ENCODE measurements around the gene WDR86. TPM values are rescaled to one million over a fixed set of nuclear protein-coding genes. Genes with fewer than 3 reads are reported as not detected.
A peak's percentile ranks its signal among the peaks of the same experiment; 100 is the strongest.

The WDR86 gene
- total and polyA plus RNA-seq, 5 experiments from 2014 or later = 0.47 to 1.2 (median 0.81) TPM

GRCh38 chr7:151342102-151342646 lies 67.7 kb downstream of the WDR86 start:
- Mint-ChIP-seq H3K36me3 (peaks cover 0 to 25% (median 9%) of the 10 kb centered on the region in 3 donors), H3K9me3 (peaks cover 0 to 9% (median 2%) of the 10 kb centered on the region in 9 donors), H3K27ac (peak overlapping the region; percentile 67 to 96 (median 90)), H3K27me3 (no peaks in the 10 kb centered on the region), H3K4me3 (peak overlapping the region; percentile 76 to 93 (median 87)), H3K4me1 (peaks cover 13 to 39% (median 33%) of the 10 kb centered on the region in 4 donors)
- POLR2A ChIA-PET = interaction anchor here (0.9 to 2.9 kb wide), 6 partner anchors 7 to 535 kb away, joined by 3 to 23 read pairs (median 3); partner anchors contain the start of genes PRKAG2 and RHEB
- DNase-seq = peak in 3 of 10 donors; percentile 36 to 46 (median 37)
- peak; percentile 24 to 31 for ATAC-seq

GRCh38 chr7:151341357-151342101 lies 68.3 kb downstream of the WDR86 start, which contains the start of gene NUB1:
TSS of gene NUB1 (plus strand) at chr7:151341812. CDS start at chr7:151345350, 3,538 bp downstream.
- peak; percentile 79 to 97 (median 92) for DNase-seq
- Mint-ChIP-seq H3K27ac (peak within 1 kb of the TSS; percentile 67 to 96 (median 92)), H3K4me1 (peaks cover 13 to 36% (median 33%) of the 10 kb centered on the region in 4 donors), H3K4me3 (peak within 1 kb of the TSS; percentile 76 to 93 (median 87)), H3K27me3 (no peaks in the 10 kb centered on the region), H3K36me3 (peaks cover 0 to 20% (median 9%) of the 10 kb centered on the region in 3 donors), H3K9me3 (peaks cover 0 to 9% (median 2%) of the 10 kb centered on the region in 9 donors)
- peak; percentile 77 to 84 for ATAC-seq
- POLR2A ChIA-PET = interaction anchor here (0.6 to 2.9 kb wide), 13 partner anchors 8 to 1806 kb away, joined by 3 to 23 read pairs (median 3); partner anchors contain the start of genes ABCF2, PRKAG2 and RHEB

- H3K27me3 Mint-ChIP-seq = no peaks in the 10 kb centered on the region
- H3K27ac Mint-ChIP-seq = peak overlapping the region; percentile 67 to 96 (median 92)
- peaks cover 0 to 9% (median 2%) of the 10 kb centered on the region in 9 donors for H3K9me3 Mint-ChIP-seq
- H3K4me1 Mint-ChIP-seq = peaks cover 13 to 35% (median 31%) of the 10 kb centered on the region in 4 donors
- POLR2A ChIA-PET = interaction anchor here (0.6 to 2.9 kb wide), 14 partner anchors 8 to 1806 kb away, joined by 3 to 23 read pairs (median 3); partner anchors contain the start of genes ABCF2, PRKAG2 and RHEB
- peak overlapping the region; percentile 69 to 93 (median 87) for H3K4me3 Mint-ChIP-seq
- H3K36me3 Mint-ChIP-seq = peaks cover 0 to 13% (median 6%) of the 10 kb centered on the region in 3 donors
- no peak for DNase-seq
- no peak for ATAC-seq
Observed at GRCh38 chr7:151340794-151341356, 69.0 kb downstream of the WDR86 start.

GRCh38 chr7:151339651-151340382 lies 70.0 kb downstream of the WDR86 start:
- POLR2A ChIA-PET = interaction anchor here (1.1 kb wide), 1 partner anchor 14 kb away, joined by 3 read pairs; no protein-coding TSS in a partner anchor
- H3K9me3 Mint-ChIP-seq = peaks cover 0 to 9% (median 2%) of the 10 kb centered on the region in 9 donors

GRCh38 chr7:151338809-151339208 lies 71.0 kb downstream of the WDR86 start:
- DNase-seq (no peak), ATAC-seq (no peak)
- no peaks in the 10 kb centered on the region for H3K27me3 Mint-ChIP-seq
- peaks cover 11 to 32% (median 25%) of the 10 kb centered on the region in 4 donors for H3K4me1 Mint-ChIP-seq
- peak overlapping the region in 5 of 10 donors; percentile 0 to 96 (median 55) for H3K27ac Mint-ChIP-seq
- H3K4me3 Mint-ChIP-seq = no peak overlapping the region
- peaks cover 0 to 9% (median 2%) of the 10 kb centered on the region in 9 donors for H3K9me3 Mint-ChIP-seq
- POLR2A ChIA-PET = no interaction called here
- peaks cover 0 to 3% (median 2%) of the 10 kb centered on the region in 3 donors for H3K36me3 Mint-ChIP-seq

More at GRCh38 chr7:151339651-151340382, 70.0 kb downstream of the WDR86 start:
- DNase-seq (peak in 3 of 10 donors; percentile 25 to 32 (median 31)), ATAC-seq (peak; percentile 14 to 22)
- H3K27ac Mint-ChIP-seq = peak overlapping the region; percentile 67 to 96 (median 92)
- H3K4me1 Mint-ChIP-seq = peaks cover 11 to 32% (median 27%) of the 10 kb centered on the region in 4 donors
- H3K27me3 Mint-ChIP-seq = no peaks in the 10 kb centered on the region
- peak overlapping the region; percentile 45 to 93 (median 87) for H3K4me3 Mint-ChIP-seq
- H3K36me3 Mint-ChIP-seq = peaks cover 0 to 4% (median 2%) of the 10 kb centered on the region in 3 donors

- peaks cover 0 to 2% (median 0%) of the 10 kb centered on the region in 3 donors for H3K36me3 Mint-ChIP-seq
- peaks cover 0 to 9% (median 2%) of the 10 kb centered on the region in 9 donors for H3K9me3 Mint-ChIP-seq
- POLR2A ChIA-PET = no interaction called here
- DNase-seq = no peak
- peak overlapping the region in 1 of 10 donors; percentile 29 for H3K4me3 Mint-ChIP-seq
- no peak for ATAC-seq
- peaks cover 0 to 2% (median 0%) of the 10 kb centered on the region in 5 donors for H3K27me3 Mint-ChIP-seq
- peaks cover 9 to 19% (median 17%) of the 10 kb centered on the region in 4 donors for H3K4me1 Mint-ChIP-seq
- H3K27ac Mint-ChIP-seq = no peak overlapping the region
Observed at GRCh38 chr7:151337346-151337745, 72.5 kb downstream of the WDR86 start.

- DNase-seq = no peak
- H3K4me3 Mint-ChIP-seq = no peak overlapping the region
- POLR2A ChIA-PET = no interaction called here
Observed at GRCh38 chr7:151336027-151336708, 73.7 kb downstream of the WDR86 start.

GRCh38 chr7:151334628-151335027 lies 75.2 kb downstream of the WDR86 start:
- Mint-ChIP-seq H3K4me1 (peaks cover 0 to 2% (median under 1%) of the 10 kb centered on the region in 4 donors), H3K9me3 (peaks cover 0 to 4% (median 0%) of the 10 kb centered on the region in 9 donors), H3K4me3 (no peak overlapping the region), H3K27me3 (peaks cover 0 to 2% (median 0%) of the 10 kb centered on the region in 5 donors), H3K36me3 (no peaks in the 10 kb centered on the region), H3K27ac (no peak overlapping the region)
- POLR2A ChIA-PET = no interaction called here
- no peak for ATAC-seq
- DNase-seq = no peak

More at GRCh38 chr7:151336027-151336708, 73.7 kb downstream of the WDR86 start:
- Mint-ChIP-seq H3K4me1 (peaks cover 9 to 16% (median 15%) of the 10 kb centered on the region in 4 donors), H3K9me3 (peaks cover 0 to 9% (median 2%) of the 10 kb centered on the region in 9 donors), H3K27ac (no peak overlapping the region), H3K27me3 (peaks cover 0 to 2% (median 0%) of the 10 kb centered on the region in 5 donors), H3K36me3 (peaks cover 0 to 2% (median 0%) of the 10 kb centered on the region in 3 donors)
- ATAC-seq = no peak

Small RNA genes within 50 kb of the gene (microRNA-seq; reads per million reads assigned to microRNA genes)
- not detected for gene MIR3907 (ENCODE audit: borderline microRNAs expressed)

Other genes with a start within 250 kb of the WDR86 start
- not detected for gene GBX1, start 242.3 kb downstream of the WDR86 start, total RNA-seq
- gene GBX1, start 242.3 kb downstream of the WDR86 start, polyA plus RNA-seq = not detected
- not detected for gene ASB10, start 222.8 kb downstream of the WDR86 start, total RNA-seq
- gene ASB10, start 222.8 kb downstream of the WDR86 start, polyA plus RNA-seq = not detected
- 1 to 10 TPM; 2.5 to 2.6 TPM for gene H2BK1, start 199.6 kb downstream of the WDR86 start, total RNA-seq
- gene H2BK1, start 199.6 kb downstream of the WDR86 start, polyA plus RNA-seq = not detected
- gene ABCF2, start 182.8 kb downstream of the WDR86 start, total RNA-seq = 10 to 100 TPM; 30.2 to 34.2 TPM
- 10 to 100 TPM; 23.0 to 40.4 (median 31.6) TPM for gene ABCF2, start 182.8 kb downstream of the WDR86 start, polyA plus RNA-seq
- 10 to 100 TPM; 47.8 to 48.6 TPM for gene CHPF2, start 177.6 kb downstream of the WDR86 start, total RNA-seq
- gene CHPF2, start 177.6 kb downstream of the WDR86 start, polyA plus RNA-seq = 10 to 100 TPM; 16.8 to 20.1 (median 17.6) TPM
- 10 to 100 TPM in 1 of 2 experiments, 1 to 10 TPM in 1; 9.7 to 11.8 TPM for gene SMARCD3, start 161.3 kb downstream of the WDR86 start, total RNA-seq
- 10 to 100 TPM in 2 of 3 donors, 1 to 10 TPM in 1; 9.8 to 18.6 (median 15.6) TPM for gene SMARCD3, start 161.3 kb downstream of the WDR86 start, polyA plus RNA-seq
- 100 to 1,000 TPM in 1 of 2 experiments, 10 to 100 TPM in 1; 95.8 to 109 TPM for gene NUB1, start 68.2 kb downstream of the WDR86 start, total RNA-seq
- gene NUB1, start 68.2 kb downstream of the WDR86 start, polyA plus RNA-seq = 10 to 100 TPM; 66.1 to 70.7 (median 68.8) TPM
- 1 to 10 TPM in 1 of 2 experiments, under 1 TPM in 1; 0.39 to 1.2 TPM for gene CRYGN, start 30.1 kb upstream of the WDR86 start, total RNA-seq
- under 1 TPM; 0.35 to 0.69 (median 0.65) TPM for gene CRYGN, start 30.1 kb upstream of the WDR86 start, polyA plus RNA-seq
- gene RHEB, start 109.9 kb upstream of the WDR86 start, total RNA-seq = 10 to 100 TPM; 31.2 to 33.7 TPM
- 10 to 100 TPM; 43.7 to 48.8 (median 48.6) TPM for gene RHEB, start 109.9 kb upstream of the WDR86 start, polyA plus RNA-seq

Measured in naive thymus-derived CD8-positive, alpha-beta T cell (primary cell).